GM21367 (cell line): ENCODE measurements around the gene EFCAB8.

Experiments used
- ATAC-seq: cut with Tn5 transposase; IDR thresholded peaks from one replicate; pipeline ENCODE4 v1.9.1; 2021; ENCODE audit not compliant: unreplicated experiment

EFCAB8 gene

DNA sequence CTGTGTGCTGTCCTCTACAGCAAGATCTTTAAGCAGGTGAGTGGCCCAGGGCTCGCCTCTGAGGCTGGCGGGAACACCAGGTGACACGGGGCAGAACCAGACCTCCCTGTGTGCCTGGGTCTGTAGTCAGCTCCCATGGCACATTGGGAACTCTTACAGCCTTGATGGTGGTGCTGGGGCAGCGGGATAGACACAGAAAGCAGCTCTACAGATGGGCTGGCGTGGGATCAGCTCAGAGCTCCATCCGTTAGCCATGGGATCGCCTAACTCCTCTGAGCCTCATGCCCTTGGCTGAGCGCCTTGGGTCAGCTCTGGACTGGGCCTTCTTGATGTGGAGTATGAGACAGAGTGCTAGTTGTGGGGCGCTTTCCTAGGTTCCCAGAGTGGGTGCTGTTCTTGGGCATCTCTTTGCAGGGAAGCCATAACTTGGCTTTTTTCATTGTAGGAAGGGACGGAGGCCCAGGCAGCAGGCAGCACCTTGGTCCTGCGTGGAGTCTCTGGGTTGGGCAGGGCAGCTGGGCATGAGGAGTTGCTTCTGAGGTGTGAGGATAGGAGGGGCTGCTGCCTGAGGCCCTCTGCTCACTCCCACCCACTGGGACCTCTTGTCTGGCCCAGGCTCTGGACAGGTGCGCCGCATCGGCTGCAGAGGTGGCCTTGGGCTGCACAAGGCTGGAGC, 51.3 kb downstream of the EFCAB8 start:
- ATAC-seq: no peak

DNA sequence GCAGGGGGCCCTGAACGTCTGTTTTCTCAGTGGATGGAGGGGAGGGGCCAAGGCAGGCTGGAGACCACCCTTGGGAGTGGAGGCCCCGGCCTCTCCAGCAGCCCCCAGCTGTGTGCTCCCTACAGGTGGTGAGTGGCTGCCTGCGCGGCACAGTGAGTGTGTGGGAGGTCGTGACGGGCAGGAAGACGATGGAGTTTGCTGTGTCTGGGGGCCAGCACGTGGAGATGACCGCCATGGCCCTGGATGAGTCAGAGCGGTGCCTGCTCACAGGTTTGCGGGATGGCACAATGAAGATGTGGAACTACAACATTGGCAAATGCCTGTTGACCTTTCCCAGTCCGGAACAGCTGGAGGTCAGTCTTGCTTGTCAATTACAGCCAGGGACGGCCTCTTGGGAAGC, 52.6 kb downstream of the EFCAB8 start:
- ATAC-seq: no peak

DNA sequence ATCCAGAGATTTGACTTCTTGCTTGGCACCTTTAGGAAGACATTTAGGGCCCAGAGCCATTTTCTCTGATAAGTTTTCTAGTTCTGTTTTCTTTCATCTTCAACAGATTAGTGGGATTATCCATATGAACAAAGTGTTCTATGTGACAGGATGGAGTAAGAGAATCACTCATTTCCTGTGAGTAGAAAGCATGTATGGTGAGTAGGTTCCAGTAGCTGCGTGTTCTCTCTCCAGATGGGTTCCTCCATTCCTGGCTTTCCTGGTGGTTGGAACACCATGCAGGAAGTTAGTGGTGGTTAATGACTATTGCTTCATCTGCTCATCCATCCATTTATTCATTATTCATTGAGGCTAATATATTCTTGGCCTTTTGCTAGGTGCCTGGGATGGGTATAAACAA, 54.0 kb downstream of the EFCAB8 start:
- no peak for ATAC-seq

DNA sequence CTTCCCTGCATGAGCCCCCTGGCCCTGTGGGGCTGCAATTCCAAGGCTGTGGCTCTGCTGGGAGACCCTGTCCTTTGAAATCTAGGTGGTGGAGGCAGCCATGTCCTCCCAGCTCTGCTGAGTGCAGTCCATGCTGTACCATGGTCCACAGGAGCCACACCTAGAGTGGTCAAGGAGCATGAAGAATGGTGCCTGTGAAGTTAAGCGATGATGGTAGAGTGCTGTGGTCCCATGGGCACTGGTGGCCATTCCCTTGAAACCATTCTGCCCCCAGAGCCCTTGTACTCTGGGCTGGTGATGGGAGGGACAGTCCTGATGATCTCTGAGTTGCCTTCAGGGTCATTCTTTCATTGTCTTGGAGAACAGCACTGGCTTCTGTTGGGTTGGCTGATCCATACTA, 55.3 kb downstream of the EFCAB8 start:
- ATAC-seq: no peak

DNA sequence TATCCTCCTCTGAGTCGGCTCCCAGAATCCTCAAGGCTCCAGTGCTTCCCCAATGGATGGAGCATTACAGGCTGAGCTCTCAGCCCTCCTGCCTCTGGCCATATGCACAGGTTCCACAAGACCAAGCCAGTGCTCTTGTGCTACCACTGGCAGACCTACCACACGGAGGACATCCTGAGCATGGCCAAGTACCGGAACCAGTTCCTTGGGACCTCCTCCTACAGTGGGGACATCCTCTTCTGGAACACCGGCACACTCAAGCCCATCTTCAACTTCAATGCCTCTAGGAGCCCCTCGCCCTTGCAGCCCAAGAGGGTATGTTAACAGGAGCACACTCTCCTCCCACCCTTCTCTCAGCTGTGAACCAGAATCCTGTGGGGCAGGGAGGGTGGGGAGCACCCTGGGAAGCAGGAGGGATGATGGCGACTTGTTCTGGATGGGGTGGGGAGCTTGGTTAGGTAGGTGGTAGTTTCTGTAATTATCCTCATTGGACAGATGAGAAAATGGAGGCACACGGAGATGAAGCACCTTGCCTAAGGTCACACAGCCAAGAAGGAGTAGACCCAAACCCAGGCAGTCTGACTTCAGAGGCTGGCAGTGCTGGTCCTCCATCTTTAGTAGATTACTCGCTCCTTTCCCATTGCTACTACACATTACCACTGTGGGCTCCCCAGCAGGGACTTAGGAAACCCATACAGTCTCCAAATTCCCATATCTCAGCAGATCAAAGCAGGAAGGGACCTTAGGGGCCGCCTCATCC, 58.6 kb downstream of the EFCAB8 start:
- ATAC-seq: no peak

DNA sequence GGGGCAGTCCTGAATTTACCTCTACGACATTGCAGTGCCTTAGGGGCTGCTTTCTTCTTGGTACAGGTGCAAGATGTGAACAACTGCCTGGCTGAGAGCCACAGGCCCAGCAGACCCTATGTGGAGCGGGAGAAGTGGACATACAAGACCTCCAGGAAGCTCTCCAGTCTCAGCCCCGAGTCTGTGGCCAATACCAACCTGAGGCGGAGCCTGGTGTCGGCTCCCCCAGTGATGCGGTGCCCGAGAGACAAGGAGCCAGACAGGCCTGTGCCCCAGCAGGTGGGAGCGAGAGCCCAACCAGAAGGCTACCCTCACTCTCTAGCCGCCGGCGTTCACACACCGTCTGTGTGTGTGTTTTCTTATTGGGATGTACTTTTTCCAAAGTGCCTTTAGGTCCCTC, 59.6 kb downstream of the EFCAB8 start:
- ATAC-seq: no peak

DNA sequence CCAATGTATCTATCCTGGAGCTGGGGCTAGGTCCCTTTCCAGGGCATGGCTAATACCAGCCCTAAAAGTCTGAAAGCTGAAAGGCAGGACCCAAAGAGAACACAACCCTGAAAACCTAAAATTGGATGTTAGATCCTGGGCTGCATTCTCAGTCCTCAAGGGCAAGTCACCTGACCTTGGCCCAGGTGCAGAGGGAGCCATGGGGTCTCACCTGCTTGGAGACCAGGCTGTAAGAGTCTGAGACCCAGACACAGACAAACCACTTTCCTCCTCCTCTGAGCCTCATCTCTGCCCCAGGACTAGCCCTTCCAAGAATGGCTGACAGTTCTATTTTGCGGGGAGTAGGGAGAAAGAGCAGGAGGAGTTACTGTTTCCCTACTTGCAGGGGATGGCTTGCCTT, 60.0 kb downstream of the EFCAB8 start:
- no peak for ATAC-seq

DNA sequence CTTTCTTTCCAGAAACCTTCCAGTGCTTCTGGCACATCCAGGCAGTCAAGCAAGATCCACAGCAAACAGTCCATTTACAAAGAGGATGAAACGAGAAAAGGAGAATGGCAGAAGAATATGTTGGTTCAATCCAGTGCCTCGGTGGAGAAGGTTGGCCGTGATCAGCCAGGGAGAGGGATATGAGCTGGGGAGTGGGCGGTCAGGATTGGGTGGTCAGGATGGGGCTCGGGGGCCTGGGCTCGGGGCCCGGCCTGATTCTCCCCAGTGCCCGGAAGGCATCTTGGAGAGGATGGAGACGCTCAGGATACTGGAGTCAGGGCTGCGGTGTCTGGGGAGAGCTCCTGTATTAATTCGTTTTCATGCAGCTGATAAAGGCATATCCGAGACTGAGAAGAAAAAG, 61.3 kb downstream of the EFCAB8 start:
- no peak for ATAC-seq

DNA sequence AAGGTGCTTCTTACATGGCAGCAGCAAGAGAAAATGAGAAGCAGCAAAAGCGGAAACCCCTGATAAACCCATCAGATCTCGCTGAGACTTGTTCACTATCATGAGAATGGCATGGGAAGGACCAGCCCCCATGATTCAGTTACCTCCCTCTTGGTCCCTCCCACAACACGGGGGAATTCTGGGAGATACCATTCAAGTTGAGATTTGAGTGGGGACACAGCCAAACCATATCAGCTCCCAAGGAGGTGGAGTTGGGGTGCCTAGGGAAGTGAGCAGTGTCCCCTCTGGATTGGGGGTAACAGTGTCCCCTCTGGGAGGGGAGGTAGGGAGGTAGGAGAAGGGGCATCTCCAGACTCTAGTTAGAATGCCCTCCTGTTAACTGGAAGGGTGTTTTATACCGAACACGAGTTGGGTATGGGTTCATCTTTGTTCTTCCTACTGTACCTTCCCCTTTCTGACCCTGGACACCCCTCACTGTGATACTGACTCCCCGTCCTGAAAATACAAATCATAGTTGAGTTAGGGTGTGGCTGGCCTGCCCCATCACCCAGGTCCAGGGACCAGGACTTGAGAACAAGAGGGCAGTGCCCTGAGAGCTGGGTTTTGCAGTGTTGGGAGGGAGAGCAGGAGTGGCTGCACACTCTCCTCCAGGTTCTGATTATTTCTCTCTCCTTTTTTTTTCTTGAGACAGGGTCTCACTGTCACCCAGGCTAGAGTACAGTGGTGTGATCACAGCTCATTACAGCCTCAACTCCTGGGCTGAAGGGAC, 62.0 kb downstream of the EFCAB8 start:
- no peak for ATAC-seq

DNA sequence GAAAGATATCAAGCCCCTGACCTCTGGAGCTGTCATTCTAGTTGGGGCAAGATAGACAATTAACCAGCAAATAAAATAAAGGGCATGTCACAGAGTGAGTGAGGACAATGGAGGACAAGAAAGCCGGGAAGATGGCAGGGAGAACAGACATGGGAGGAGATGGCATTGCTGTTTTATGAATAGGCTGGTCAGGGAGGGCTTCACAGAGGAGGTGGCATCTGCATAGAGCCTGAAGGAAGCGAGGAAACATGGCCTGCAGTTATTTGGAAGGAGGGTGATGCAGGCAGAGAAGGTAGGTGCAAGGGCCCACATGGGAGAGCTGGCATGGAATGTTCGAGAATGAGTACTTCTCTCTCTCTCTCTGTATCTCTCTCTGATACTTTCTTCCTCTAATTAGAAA, 63.7 kb downstream of the EFCAB8 start:
- ATAC-seq: no peak

DNA sequence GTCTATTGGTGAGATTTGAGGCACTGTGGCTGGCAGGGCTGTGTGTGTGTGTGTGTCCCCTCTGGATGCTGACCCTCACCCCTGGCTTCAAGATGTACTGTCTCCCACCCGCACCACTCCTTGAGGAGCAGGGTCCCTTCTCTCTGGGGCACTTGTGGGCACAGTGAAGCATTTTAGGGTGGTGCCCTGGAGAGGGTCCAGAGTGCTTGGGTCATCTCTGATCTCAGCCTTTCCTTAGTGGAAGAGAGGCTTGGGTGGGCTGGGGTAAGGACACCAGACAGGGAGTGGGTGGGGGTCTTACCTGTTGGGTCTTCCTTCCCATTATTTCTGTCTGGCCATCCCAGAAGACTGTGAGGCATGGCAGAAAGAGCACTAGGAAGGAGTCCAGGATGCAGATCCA, 66.1 kb downstream of the EFCAB8 start:
- ATAC-seq: no peak

DNA sequence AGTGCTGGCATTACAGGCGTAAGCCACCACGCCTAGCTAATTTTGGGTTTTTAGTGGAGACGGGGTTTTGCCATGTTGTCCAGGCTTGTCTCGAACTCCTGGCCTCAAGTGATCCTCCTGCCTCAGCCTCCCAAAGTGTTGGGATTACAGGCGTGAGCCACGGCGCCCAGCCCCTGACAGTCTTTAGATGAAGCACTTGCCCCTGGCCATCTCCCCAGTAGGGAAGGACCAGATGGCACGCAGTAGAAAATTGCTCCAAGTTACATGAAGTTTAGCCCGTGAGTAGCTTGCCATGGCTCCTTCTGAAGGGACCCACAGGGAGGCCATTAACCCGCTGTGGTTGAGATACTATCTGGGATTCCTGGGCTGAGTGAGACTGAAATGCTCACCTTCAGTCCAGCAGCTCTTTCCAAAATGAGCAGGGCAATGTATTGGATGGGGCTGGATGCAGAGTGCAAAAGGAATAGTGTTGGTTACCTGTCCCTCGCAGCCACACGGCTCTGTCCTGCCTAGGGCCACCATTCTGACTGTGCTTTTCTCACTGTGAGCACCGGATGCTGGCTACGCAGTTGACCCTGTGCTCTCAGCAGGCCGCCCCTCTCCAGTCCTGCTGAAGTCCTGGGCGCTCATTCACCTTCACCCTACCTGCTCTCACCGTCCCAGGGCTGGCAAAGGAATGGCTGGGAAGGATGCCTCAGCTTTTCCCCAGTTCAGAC, 66.9 kb downstream of the EFCAB8 start:
- no peak for ATAC-seq

DNA sequence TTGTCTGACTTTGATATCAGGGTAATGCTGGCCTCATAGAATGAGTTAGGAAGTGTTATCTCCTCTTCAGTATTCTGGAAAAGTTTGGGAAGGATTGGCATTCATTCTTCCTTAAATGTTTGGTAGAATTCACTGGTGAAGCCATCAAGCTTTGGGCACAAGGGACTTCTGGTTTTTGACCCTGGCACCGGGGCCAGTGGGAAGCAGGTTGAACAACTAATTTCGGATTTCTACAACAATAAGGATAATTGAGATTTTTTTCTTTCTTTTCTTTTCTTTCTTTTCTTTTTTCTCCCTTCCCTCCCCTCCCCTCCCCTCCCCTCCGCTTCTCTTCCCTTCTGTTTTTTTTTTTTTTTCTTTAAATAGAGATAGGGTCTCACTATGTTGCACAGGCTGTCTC, 70.4 kb downstream of the EFCAB8 start:
- no peak for ATAC-seq

DNA sequence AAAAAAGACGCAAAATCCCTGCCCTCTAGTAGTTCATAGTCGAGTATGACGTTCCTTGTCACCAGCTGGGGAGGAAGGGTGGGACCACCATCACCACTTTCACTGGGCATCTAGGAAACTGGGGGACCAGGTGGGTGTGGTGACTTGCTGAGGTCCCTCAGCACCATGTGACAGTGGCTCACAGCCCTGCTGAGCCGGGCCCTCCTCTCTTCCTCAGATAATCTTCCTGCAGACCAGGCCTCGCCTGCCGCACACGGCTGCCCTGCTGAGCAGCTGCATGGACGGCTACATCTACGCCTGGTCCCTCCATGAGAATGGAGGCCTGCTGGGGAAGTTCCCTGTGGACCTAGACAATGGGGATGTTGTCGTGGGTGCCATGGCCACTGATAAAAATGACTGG, 71.5 kb downstream of the EFCAB8 start:
- no peak for ATAC-seq

DNA sequence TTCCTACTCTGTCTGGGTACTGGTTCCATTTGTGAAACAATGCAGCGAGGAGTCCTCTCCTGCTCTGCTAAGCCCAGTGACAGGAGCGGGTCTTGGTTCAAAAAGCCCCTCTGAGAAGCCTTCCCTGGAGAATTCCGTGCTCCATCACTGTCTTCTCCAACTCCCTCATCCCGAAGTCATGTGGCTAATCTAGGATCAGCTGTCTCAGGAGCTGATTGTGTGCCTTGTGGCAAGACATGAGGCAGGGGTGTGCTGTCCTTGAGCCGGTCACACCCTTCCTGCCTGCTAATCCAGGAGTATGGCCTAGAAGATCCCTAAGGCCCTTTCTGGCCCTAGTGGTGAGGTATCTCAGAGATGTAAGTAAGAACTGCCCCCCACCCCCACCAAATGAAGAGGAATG, 72.0 kb downstream of the EFCAB8 start:
- no peak for ATAC-seq

DNA sequence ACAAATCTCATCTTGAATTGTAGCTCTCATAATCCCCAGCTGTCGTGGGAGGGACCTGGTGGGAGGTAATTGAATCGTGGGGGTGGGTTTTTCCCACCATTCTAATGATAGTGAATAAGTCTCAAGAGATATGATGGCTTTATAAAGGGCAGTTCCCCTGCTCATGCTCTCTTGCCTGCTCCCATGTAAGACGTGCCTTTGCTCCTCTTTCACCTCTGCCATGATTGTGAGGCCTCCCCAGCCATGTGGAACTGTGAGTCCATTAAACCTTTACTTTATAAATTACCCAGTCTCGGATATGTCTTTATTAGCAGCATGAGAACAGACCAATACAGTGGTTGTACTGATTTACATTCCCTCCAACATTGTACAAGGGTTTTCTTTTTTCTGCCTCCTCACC, 75.9 kb downstream of the EFCAB8 start:
- ATAC-seq: no peak

DNA sequence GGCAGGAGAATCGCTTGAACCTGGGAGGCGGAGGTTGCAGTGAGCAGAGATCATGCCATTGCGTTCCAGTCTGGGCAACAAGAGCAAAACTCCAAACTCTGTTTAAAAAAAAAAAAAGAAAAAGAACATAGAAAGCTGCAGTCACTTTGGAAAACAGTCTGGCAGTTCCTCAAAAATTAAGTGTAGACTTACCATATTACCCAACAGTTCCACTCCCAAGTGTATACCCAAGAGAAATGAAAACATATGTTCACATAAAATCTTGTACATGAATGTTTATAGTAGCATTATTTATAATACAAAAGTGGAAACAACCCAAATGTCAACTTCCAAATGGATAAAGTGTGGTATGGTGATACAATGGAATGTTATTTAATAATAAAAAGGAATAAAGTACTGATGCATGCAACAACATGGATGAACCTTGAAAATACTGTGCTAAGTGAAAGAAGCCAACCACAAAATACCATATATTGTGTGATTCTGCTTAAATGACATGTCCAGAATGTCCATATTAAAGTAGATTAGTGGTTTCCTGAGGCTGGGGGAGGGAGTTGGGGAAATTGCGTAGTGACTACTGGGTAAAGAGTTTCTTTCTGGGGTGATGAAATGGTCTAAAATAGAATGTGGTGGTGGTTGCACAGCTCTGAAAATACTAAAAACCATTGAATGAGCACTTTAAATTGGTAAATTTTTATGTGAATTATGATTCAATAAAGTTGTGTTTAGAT, 82.6 kb downstream of the EFCAB8 start:
- no peak for ATAC-seq

DNA sequence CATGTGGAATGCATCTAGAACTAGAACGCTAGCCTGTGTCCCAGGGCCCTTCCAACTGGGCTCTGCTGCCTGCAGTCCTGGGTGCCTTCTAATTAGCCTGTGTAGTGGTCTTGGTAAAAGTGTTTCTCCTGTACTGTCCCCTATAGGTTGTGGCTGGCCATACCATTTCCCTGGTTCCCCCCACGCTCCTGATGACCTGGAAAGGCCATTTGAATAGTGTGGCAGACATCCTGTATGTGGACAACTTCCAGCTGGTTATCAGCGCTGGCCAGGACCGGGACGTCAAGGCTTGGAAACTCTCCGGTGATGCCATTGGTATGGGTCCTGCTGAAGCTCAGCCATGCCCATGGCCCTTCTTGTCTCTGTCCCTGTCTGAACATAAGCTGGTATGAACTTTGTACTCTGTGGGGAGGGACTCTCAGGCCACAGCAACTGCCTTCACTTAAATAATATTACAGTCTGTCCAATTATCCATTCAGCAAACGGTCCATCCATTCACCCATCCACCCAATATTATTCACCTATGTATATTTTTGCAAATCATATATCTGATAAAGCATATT, 84.8 kb downstream of the EFCAB8 start:
- no peak for ATAC-seq

DNA sequence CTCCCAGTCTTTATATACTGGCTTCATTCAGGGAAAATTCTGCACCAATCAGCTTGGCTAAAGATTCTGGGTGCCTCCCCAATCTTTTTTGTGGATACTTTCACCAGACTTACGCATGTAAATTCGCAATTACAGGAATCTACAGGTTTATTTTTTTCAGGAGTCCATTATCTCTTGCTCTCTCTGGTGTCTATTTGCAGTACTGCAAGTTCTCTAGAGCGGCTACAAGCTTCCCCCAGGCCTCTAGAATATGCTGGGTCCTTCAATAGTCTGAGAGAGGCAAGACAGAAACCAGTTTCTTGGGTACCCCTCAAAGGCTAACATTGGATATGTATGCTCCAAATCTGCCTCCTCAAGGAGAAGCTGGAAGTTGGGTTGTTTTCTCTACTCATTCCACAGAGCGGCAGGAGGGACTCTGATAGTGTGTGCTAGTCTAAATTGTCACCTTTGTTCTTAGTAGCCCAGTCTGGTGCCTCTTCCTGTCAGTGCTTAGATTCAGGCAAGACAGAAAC, 87.0 kb downstream of the EFCAB8 start:
- no peak for ATAC-seq

DNA sequence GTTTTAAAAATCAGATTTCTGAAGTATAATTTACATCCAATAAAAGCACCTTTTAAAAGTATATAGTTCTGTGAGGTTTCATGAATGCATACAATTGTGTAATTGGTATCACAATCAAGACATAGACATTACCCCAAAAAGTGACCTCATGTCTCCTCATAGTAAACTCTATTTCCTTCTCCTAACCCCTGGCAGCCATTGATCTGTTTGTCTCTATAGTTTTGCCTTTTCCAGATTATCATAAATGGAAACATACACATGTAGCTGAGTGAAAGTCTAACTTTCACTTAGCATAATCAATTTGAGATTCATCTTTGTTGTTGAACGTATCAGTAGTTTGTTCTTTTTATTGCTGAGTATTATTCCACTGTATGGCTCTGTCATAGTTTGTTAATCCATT, 87.9 kb downstream of the EFCAB8 start:
- no peak for ATAC-seq
